HG03432 (cell line): ENCODE measurements around the gene NAV2.

ENCODE experiments used
- ATAC-seq: cut with Tn5 transposase; IDR thresholded peaks from one replicate; pipeline ENCODE4 v1.9.1; 2021; ENCODE audit warnings: mild to moderate bottlenecking, moderate library complexity; ENCODE audit not compliant: unreplicated experiment

NAV2 gene

DNA sequence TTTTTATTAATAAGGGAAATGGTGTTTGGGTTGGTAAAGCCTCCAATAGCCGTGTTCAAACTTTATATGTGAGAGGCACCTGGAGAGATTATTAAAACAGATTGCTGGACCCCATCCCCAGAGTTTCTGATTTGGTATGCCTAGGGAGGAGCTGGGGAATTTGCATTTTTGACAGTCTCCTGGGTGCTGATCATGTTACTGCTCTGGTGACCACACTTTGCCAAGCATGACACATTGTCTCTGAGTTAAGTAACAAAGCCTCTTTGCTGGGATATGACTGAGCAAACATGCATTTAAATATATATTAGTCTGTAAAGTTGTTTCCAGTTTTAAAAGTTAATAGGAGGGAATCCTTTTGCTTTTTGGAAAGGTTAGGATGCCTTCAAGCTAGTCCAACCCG is 140.4 kb downstream of the NAV2 start:
- ATAC-seq = no peak

DNA sequence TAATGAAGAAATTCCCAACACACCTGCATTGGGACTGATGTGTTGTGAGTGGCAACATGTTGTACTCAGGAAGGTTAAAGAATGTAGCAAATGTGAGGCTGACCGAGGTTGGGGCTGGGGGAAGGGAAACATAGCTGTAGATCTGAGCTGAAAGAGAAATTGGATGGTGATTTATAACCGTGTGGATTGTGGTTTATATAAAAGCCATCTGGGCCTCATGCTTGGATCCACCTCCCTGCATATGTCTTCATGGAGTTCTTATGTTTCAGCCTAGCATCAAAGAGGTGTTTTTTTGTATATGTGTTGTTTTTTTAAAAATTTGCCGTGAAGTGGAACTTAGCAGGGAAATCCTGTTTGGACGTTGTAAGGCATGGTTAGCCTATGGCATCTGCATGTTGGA is 141.3 kb downstream of the NAV2 start:
- ATAC-seq = no peak

DNA sequence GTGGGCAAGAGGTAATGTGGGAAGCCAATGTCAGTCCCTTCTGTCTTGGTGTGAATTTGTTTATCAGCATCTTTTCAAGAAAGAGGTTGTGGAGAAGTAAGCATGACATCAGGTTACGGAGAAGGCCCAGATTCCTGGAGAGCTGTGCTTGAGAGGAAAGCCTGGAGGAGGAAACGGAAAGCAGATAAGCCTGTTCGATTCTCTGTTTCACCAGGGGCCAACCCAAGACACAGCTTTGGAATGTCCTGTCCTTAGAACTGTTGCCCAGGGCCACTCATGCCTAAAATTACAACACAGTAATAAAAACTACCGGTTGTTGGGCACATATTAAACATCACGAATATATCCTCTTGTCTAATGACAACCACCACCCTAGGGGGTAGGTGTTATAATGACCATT is 148.5 kb downstream of the NAV2 start:
- no peak for ATAC-seq

DNA sequence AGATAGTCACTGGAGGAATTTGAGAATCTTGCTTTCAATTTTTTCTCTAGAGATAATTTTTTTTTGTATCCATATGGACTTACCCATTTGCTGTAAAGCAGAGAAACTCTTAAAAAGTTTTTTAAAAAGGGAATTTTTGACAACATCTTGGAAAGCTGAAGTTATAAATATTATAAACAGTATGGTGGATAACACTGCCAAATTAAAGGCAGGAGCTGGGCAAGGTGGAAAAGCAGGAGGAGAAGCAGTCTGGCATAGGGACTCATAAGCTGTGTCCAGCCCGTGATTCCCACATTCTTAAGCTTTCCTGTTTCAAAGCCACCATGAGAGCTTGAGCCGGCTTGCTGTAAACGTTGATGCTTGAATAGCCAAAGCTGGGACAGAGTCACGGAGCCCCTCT is 149.5 kb downstream of the NAV2 start:
- no peak for ATAC-seq

DNA sequence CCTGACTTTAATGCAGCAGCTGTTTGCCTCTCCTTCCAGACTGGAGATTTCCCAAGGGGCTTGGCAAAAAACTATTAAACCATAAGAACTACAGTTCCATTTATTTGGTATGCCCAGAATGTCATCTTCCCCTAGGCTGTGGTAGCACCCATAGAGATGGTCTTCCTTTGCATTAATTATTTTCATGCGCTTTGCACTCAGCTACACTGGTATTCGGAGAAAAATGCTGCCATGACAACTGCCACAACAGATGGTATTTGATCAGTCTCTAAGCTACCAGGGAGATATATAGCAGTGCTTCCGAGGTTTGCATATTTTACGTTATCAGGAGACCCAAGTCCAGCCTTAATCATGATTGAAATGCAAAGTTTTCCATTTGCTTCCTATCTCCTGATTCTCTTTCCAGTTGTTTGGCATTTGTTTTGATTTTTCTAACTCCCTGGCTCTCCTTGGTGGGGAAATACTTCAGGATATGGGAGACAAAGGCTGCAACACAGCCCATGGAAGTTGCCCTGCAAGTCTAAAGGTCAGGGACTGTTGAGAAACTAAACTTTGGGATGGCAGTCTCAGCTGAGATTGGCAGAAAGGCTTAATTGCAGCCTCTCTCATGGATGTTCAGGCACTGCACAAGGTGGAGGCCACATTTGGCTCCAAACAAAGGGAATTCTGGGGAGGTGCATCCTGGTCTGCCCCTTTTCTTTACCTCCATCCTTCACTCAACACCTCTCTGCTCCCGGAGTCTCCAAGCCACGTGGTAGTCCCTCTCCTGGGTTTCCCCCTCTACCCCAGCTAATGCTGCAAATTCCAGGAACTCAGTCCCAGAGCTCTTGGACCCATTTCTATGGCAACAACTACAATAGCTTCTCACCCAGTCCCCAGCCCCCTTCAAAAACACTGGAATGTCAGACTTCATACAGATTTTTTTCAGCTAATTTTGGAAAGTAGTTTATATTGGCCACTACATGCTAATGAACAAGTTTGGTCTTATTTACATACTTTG is 151.8 kb downstream of the NAV2 start:
- ATAC-seq = no peak

DNA sequence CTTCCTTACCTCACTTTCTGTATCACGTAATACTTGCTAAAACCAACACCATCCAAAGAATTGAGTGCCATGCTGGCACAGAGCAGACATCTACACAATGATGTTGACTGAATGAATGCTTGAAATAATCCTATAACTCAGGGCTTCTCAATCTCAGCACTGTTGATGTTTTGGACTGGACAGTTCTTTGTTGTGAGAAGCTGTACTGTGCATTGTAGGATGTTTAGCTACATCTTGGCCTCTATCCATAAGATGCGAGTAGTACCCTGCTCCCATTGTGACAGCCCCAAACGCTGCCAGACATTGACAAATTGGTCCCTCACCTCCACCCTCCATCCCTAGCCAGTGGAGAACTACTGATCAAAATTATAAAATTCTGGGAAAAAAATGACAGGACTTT is 153.4 kb downstream of the NAV2 start:
- ATAC-seq = no peak

DNA sequence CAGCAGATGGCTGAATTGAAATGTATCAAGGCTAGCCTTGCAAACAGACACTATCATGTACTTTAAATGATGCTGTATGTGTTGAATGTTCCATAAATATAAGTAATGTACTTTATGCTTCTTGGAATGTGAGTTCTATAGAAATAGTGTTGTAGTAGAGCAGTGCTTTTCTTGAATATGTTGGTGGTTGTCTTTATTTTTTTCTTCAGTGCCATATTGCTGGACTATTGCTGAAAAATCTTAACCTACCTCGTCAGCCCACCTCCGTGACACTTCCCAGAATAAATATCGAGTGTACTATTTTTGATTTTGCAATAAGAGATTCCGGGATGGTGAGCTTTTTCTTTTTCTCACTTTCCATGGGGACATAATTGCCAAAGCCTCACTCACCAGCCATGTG is 153.9 kb downstream of the NAV2 start:
- no peak for ATAC-seq

DNA sequence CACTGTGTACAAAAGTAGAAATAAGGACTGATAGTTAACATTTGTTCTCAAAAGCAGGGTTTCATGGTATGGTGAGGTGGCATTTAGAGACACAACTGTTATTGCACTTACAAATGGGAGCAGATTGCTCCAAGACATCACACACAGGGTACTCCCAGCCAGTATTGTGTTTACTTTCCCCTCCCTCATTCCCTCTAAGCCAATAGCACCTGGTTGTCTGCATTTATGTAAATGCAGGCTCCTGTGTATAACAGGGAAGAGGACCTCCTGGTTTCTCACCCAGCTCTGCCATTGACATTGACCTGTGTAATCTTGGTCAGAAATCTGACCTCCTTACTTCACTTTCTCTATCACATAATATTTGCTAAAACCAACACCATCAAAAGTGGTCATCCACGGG is 154.4 kb downstream of the NAV2 start:
- no peak for ATAC-seq

DNA sequence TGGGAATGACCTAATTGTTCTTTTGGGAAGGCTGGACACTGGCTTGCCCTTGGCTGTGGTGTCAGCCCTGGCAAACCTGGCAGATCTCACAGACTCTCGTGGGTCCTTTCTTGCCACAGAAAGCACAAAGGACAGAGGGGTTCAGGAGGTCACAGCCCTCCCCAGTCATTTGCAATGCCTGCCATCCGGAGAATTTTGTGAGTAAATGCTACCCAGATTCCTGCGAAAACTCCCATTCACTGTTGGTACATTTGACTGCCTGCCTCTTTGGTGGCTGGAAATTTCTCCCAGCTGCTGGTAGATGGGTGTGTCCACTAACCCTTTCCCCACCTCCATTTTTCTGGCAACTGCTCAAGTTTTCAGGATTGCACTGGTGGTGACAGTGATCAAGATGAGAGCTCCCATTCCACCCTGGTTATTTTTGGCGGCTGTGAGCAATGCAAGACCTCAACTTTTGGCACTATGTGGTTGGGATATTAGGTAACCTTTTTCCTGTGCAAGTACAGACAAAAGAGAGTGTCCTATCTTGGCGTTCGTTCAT is 155.7 kb downstream of the NAV2 start:
- ATAC-seq = no peak

DNA sequence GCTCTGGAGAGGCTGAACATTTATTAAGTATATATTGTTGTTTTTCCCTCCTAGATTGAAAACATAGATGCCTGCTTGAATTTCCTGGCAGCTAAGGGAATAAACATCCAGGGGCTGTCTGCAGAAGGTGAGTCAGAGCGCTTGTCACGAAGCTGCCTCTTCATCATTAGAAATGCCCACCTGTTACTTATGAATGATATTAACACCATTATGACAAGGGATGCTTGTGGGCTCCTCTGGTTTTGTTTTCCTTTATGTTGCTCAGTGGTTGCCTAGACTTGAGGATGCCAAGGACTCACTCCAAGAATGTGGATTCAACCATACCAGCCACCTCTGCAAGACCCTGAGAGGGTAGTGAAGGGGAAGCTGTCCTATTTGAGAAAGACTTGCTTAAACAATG is 156.2 kb downstream of the NAV2 start:
- ATAC-seq = no peak

DNA sequence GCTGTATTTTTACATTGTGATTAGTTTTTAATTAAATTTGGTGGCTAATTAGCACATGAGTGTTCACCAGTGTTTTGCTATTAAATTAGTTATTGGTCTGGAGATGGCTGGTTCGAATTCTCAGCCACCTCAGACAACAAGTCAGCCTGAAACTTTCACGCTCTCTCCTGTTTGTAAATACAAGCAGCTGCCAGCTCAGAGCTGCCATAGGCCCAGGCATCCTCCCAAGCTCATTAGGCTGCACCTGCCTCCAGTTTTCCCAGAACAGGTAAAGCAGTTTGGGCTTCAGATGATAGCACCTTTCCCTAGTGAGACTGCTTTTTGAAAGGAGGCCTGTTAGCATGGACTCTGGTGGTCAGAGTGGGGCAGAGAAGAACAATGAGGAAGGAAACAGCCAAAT is 156.8 kb downstream of the NAV2 start:
- no peak for ATAC-seq

DNA sequence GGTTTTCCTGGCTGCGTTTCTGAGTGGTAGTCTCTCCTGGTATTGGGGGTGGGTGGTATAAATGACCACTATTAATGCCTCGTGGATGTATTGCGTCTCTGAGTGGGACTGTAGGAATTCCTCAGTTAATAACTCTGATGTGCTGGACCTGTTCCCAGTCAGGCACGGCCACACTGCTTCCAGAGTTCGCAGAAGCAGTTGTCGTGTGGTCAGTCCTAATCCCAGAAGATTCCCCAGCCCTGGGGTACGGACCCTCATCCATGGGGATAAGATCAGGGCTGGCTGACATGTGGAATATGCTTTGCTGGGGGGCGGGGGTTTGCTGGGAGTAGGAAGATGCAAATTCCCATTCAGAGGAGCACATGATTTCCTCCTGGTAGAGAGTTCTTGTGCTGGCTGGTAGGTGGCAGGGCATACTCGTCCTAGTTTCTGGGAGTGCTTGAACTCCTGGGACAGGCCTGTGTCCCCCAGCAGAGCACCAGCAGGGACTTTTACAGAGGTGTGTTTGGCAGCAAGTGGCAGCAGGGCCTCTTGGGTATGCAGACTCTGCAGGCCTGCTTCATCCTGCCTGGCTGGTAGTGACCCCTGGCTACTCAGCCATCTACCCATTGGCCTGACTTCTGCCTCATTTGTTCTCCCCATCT is 157.4 kb downstream of the NAV2 start:
- ATAC-seq = no peak

DNA sequence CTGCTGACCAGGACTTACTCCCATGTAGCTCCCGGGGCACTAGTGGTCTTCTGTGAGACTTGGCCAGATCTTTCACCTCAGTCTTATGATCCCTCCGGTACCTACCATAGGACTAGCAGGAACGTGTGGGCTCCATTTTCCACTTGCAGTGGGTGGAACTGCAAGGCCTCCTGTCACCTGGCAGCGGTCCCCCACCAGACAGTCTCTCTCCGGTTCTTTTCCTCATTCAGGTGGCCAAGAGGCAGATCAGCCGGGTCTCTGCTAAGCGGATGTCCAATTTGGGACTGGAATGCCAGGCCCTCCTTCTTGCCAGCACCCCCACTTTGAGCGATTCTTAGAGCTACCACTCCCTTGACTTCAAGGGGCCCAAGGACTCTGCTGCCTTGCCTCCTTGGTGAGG is 158.9 kb downstream of the NAV2 start:
- ATAC-seq = no peak

DNA sequence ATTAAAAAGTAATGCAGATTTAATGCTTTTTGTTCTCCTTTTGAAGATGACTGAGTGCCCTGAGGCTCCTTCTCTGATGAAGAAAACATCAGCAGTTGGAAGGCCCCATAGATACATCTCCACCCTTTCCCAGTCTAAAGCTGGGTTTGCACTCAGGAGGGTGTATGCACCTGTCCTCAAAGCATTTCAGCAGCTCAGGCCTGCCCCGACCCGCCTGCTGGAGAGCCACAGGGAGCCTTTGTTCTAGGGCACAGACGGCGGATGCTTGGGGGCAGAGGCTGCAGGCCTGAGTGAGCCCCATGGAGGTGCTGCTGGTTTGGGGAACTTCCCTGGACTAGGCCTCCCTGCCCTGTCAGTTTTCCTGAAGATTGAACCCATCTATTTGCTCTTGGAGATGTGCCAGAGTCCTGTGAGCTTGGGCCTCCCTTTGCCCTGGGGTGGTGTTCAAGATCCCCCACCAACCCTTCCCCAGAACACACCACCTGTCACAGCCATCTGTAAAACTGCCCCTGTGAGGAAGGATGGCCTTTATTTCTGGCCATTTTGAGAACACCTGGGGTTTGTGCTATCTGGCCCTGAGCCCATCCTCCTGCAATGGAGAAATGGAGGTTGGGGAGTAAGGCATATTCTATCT is 160.0 kb downstream of the NAV2 start:
- ATAC-seq = no peak

DNA sequence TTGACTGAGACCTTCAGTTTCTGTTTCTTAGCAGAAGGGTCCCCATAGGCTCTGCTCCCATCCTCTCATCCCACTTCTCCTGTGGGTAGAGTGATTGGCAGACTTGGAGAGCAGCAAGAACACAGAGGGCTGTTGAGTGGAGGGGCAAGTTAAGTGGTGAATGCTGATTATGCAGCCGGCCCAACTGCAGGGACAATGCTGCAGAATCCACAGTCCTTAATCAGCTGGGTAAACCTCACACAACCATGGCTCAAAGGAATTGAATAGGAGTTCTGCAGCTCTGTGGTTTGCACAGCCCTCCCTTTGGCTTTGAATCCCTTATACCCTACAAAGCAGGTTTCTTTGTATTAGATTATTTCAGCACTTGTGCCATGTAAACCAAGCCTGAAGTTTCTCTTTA is 161.1 kb downstream of the NAV2 start:
- no peak for ATAC-seq

DNA sequence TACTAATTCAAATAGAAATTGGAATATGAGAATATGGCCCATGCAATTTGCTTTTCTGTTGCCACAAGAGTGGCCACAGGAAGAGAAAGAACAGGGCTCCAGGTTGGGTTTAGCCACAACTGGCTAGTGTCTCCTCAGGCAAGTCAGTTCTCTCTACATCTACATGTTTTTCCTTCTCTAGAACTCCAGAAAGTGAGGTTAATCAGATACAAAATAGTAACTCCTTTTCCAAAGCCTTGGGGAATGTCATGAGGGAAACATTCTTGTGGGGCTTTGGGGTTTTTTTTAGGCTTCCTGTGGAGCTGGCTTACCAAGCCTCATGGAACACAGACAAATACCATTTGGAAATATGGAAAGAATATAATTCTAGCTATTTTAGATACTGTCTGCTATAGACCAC is 161.6 kb downstream of the NAV2 start:
- no peak for ATAC-seq

DNA sequence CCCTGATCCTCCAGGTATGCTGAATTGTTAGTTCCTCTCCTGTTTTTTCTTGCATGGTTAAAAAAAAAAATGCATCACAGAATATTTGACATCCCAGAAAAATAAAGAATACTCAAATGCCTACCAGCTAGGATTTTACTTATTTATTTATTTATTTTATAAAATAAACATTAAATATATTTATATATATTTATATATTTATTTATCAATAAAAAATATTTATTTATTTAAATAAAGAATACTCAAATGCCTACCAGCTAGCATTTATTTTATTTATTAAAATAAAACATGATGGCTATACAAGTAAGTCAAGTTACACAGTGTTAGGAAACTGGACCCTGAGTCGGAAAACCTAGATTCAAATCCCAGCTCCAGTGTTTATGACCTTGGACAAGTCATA is 164.1 kb downstream of the NAV2 start:
- no peak for ATAC-seq

DNA sequence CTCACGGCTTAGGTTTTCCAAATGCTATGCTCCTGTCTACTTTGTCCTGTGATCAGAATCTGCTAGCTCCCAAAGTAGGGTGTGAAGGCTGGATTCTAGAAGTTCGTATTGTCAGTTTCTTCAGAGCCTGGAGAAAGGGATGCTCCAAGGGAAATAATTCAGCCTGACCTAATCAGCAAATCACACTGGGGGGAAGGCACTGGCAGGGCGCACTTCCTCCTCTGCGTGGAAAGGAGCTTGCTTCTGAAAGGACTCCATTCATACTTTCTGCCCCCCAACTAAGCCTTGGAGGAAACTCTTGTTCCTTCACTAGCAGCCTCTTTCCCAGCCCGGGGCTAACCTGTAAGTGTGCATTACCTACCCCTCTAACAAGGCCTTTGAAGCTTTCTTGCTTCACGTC is 165.9 kb downstream of the NAV2 start:
- ATAC-seq = no peak

DNA sequence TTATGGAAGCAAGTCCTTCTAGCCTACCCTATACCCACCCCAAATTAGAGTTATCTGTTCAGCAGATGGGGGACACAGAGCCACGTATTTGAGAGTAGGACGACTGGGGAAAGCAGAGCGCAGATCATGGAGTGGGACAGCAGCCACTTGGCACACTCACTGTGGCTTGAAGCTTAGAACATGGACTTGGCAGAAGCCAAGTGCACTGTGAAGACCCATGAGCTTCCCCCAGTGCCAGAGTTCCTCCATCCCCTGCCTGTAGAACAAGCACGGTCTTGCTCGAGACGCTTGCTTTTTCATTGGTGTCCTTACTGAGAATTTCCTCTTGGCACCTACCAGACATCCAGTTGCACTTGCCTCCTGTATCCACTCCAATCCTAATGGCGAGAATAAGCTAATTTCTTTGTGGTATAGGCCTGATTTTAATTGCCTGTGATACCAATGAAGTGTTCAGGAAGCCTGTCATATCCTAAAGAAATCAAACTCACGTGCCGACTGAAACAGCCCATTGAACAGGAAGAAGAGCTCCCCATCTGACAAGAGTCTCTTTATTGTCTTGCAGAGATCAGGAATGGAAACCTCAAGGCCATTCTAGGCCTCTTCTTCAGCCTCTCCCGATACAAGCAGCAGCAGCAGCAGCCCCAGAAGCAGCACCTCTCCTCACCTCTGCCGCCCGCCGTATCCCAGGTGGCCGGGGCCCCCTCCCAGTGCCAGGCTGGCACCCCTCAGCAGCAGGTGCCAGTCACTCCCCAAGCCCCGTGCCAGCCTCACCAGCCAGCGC is 166.9 kb downstream of the NAV2 start:
- ATAC-seq = no peak

DNA sequence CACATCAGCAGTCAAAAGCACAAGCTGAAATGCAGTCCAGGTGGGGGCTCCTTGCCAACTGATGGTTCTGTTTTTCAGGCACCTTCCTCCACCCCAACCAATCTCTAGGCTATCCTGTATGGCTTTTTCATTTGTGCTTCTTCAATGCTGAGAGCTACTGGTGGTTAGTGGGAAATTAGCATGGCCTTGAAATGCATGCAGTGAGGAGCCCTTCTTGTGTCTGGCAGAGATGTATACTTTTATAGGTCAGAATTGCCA is 167.4 kb downstream of the NAV2 start:
- no peak for ATAC-seq

DNA sequence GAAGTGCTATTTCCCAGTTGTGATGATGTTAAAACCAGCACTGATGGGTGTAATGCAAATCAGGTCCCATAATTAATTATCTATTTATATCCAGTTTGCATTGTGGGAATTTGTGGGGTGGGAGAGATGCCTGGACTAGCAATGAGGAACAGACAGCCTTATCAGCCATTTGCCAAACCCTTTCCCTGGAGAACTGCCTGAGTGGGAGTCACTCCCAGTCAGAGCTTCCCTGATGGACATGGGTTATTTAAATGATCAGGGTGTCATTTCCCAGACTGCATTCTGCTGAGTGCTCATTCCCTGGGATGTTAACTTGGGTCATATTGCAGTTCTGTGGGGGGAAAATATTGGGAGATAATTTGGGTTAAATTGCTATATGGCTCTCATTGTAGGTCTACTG is 168.5 kb downstream of the NAV2 start:
- ATAC-seq = no peak
